ENCODE results near the gene MOSPD2.

GRCh38 chrX:14919407-14919806 is 46.2 kb downstream of the MOSPD2 start:
- TF ChIP-seq CTCF (IDR thresholded peaks at IDR 0.05) (no peak), POLR2A (IDR thresholded peaks at IDR 0.05) (no peak)

Measured in body of pancreas (tissue), 4 donors.